OCI-M1 (cell line): Measurements from ENCODE around the gene CHRNB2.

Experiments used
- DNase-seq: peaks from one replicate; lab custom pipeline; 2025; lab: John Stamatoyannopoulos, UW

CHRNB2 gene

GRCh38 chr1:154553056-154554030 is 14.2 kb upstream of the CHRNB2 start:
- no peak for DNase-seq

GRCh38 chr1:154556422-154556821 is 11.2 kb upstream of the CHRNB2 start:
- DNase-seq: no peak

GRCh38 chr1:154557248-154557938 is 10.2 kb upstream of the CHRNB2 start:
- DNase-seq: peak; percentile 46

- DNase-seq: peak; percentile 62
These were observed 9.4 kb upstream of the CHRNB2 start, which contains the start of gene UBE2Q1 for GRCh38 chr1:154557939-154558719. Gene UBE2Q1, minus strand, starts transcription at chr1:154558662. Its CDS starts 109 bp downstream, at chr1:154558553.

GRCh38 chr1:154558720-154559465 is 8.7 kb upstream of the CHRNB2 start:
- peak; percentile 99 for DNase-seq

GRCh38 chr1:154559466-154560044 is 8.0 kb upstream of the CHRNB2 start:
- peak; percentile 96 for DNase-seq

- DNase-seq: no peak
These were observed 1.7 kb upstream of the CHRNB2 start for GRCh38 chr1:154565876-154566275.

GRCh38 chr1:154568157-154568815 is 708 bp downstream of the CHRNB2 start:
- no peak for DNase-seq

GRCh38 chr1:154571244-154571963 is 3.8 kb downstream of the CHRNB2 start:
- no peak for DNase-seq

GRCh38 chr1:154571964-154572288 is 4.3 kb downstream of the CHRNB2 start:
- no peak for DNase-seq

- DNase-seq: no peak
These were observed 5.0 kb downstream of the CHRNB2 start for GRCh38 chr1:154572468-154573167.

GRCh38 chr1:154573168-154573510 is 5.6 kb downstream of the CHRNB2 start:
- DNase-seq: no peak

- peak; percentile 91 for DNase-seq
These were observed 7.1 kb downstream of the CHRNB2 start for GRCh38 chr1:154574716-154575115.

GRCh38 chr1:154575147-154575927 is 7.8 kb downstream of the CHRNB2 start:
- no peak for DNase-seq

- DNase-seq: no peak
These were observed 8.5 kb downstream of the CHRNB2 start for GRCh38 chr1:154575951-154576566.

- no peak for DNase-seq
These were observed 9.9 kb downstream of the CHRNB2 start for GRCh38 chr1:154577346-154578057.

GRCh38 chr1:154578058-154578418 is 10.5 kb downstream of the CHRNB2 start:
- no peak for DNase-seq

GRCh38 chr1:154579374-154579773 is 11.8 kb downstream of the CHRNB2 start:
- no peak for DNase-seq
